HG02759 (cell line): ENCODE data around the gene IRS2.

Experiments used
- ATAC-seq: cut with Tn5 transposase; IDR thresholded peaks from one replicate; pipeline ENCODE4 v1.9.1; 2021; ENCODE audit warnings: mild to moderate bottlenecking, moderate library complexity; ENCODE audit not compliant: unreplicated experiment

IRS2 gene

DNA sequence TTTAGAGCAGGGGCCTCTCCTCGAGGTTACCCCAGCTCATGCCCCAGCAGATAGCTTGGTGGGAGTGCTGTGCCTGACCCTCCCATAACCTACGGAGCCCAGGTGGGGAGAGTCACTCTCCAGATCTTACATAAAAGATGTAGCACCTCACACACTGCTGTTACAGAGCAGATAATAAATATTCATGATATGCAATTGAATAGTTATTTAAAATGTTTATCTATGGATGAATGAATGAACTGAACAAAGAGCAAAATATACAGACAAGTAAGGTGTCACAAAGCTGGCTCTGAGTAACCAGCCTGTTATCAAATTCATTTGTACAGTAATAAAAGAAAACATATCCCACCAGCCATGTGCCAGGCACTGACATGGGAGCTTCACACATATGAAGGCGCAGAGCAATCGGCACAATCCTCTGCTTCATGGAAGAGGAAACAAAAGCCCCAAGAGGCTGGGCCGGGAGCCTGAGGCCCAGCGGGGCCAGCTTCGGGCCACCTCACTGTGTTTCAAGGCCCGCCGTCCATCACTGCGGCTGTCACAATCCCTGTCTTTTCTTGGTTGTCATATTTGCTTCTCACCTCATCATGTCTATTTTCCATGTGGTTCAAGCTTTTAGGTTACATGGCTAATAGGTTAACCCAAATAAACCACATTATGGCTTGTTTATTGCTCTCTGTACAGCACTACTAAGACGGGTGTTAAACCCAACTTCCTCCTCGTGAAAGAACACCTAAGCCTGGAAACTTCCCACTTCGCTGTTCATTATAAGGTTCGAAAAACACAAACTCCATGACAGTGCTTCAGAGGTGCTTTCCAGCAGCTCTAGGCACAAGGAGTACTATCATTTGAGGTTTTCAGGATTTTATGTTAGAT lies 78.4 kb downstream of the IRS2 start:
- ATAC-seq, result no peak

DNA sequence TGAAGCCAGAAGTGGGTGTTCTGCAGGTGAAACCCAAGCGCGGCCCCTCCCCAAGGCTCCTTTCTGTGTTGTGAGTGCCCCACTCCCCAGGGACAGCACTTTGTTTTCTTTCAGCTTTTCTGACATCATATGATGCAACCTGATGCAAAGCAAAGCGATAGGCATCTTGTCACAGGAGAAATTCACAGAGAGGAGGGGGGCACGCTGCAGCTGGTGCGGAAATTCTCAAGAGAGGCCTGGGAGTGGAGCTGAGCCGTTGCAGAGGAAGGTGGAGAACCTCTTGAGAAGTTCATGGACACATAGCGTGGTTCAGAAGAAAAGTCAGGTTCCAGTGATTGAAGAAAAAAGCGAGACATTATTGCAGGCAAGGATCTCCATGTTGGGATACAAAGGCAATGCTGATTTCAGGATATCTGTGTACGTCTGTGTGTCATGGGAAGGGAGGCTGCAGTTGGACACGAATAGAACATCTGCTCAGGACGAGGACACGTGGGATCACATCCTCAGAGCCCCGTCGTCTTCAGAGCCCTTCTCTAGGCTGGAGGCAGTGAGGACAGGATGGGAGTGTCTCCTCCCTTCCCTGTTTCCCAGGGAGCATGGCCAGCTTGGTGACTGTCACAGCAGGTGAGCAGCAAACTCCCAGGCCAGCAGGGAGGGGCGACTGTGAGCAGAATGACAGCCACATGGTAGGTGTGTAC lies 79.2 kb downstream of the IRS2 start:
- no peak for ATAC-seq

DNA sequence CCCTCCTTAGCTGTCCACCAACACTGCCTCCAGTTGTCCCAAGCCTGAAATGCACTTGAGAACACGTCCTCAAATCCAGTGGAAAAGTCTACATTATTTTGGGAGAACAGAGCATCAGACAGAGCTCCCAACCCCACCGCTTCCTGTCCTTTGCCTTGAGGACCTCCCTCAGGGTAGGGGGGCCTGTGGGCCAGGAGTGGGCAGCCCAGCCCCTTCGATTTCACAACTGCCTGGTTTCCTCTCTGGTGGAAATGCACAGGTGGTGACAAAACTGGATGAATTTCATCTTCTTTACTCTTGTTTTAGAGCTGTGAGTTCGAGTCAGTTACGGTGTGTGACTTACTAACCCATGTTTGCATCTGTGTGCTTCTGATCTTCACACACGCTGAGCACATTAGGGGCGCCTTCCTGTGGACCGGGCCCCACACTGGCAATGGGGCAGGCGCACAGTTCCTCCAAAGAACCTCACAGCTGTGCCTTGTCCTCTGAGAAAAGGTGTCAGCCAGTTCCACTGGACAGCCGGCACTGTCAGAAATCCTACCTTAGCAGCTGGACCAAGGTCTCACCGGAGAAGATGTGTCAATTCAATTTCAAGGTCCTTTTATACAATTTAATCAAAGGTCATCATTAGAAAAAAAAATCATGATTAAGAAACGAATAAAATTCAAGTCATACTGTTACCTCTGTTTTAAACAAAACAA lies 80.2 kb downstream of the IRS2 start:
- no peak for ATAC-seq

DNA sequence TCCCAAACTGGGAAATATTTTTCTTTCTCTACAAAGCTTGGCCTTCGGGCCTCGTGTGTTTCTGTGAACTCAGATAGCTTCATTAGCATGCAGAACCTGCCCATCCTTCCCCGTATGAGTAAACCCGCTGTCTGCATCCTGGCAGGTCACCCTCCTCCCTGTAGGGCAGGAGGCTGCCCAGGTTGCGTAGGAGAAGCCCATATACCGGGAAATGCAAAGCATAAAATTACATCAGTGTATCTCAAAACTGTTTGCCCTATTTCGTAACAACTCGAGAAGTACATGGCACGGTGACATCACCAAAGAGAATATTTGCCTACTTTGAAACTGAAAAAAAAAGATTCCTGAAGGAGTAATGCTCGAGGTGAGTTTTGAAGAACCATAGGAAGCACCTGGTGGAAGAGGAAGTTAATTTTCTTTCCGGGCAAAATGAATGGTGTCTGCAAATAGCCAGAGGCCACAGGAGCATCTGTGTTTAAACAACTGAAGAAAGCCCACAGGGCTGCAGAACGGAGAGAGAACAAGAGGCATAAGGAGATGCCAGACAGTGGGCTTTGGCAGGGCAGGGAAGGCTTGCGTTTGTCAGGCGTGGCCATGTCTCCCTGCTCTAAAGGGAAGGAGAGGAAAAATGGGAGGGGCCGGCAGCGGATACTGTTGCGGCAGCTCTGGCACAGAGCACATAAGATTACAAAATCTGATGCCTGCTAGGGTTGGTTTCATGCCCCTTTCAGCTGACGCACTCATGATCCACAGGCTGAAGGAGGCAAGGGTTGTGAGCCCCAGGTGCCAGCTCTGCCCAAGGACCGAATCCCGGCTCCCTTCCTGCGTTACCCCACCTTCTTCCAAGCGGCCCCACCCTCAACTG lies 81.4 kb downstream of the IRS2 start:
- no peak for ATAC-seq

DNA sequence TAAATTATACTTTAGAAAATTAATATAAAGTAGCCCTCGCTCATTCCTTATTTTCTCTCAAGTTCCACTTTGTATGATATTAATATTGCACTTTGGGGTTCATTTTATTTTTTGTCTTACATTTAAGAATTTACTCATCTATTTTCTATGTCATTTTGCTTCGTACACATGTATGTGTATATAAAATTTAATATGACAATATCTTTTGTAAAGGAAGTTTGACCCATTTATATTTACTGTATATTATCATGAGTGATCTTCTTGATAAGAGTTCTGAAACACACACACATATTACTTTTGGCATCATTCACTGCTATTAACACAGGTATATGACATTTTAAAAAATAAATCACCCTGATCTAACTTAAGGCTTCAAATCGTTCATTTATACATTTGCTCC lies 83.1 kb downstream of the IRS2 start:
- ATAC-seq, result no peak
